Stimulated activated CD4-positive, alpha-beta T cell treated with anti-CD3 and anti-CD28 coated beads, Interleukin-4, amount 100 ng/mL, for 1 hour (primary cell): ENCODE data around the gene IFNL2.

Experiments
- DNase-seq: peaks from one replicate; pipeline ENCODE4 v3.0.0-alpha.2; 2020

The IFNL2 gene

GRCh38 chr19:39318690-39319089, 50.5 kb downstream of the IFNL2 start:
- DNase-seq = no peak

- no peak for DNase-seq
These were observed 51.1 kb downstream of the IFNL2 start for GRCh38 chr19:39319098-39319891.
